Measurements from ENCODE around the gene TLE4.

TLE4 gene

GRCh38 chr9:79700607-79701360 is 129.0 kb downstream of the TLE4 start:
- H3K27ac ChIP-seq, result peak overlapping the region; percentile 86
- no peak overlapping the region for H3K4me3 ChIP-seq (ENCODE audit: low read depth in 1 of 2, low read length in 1 of 2)
- H3K4me1 ChIP-seq (ENCODE audit: control insufficient read depth in 1 of 2, insufficient read depth in 1 of 2, low read depth in 1 of 2, low read length in 1 of 2), result peaks cover 55 to 59% of the 10 kb centered on the region in 2 experiments
- no peaks in the 10 kb centered on the region for H3K9me3 ChIP-seq
- peaks cover 10% of the 10 kb centered on the region for H3K36me3 ChIP-seq
- TF ChIP-seq CTCF (IDR thresholded peaks at IDR 0.05), result no peak
- H3K27me3 ChIP-seq, result no peaks in the 10 kb centered on the region

- Histone ChIP-seq H3K4me3 (ENCODE audit: low read depth in 1 of 2, low read length in 1 of 2) (peak overlapping the region; percentile 23 to 33), H3K36me3 (peaks cover 19% of the 10 kb centered on the region), H3K9me3 (no peaks in the 10 kb centered on the region), H3K4me1 (ENCODE audit: control insufficient read depth in 1 of 2, insufficient read depth in 1 of 2, low read depth in 1 of 2, low read length in 1 of 2) (peaks cover 55 to 59% of the 10 kb centered on the region in 2 experiments), H3K27ac (peak overlapping the region; percentile 86), H3K27me3 (no peaks in the 10 kb centered on the region)
- TF ChIP-seq CTCF (IDR thresholded peaks at IDR 0.05), result no peak
Observed at GRCh38 chr9:79701651-79702050, 129.9 kb downstream of the TLE4 start.

- Histone ChIP-seq H3K9me3 (no peaks in the 10 kb centered on the region), H3K36me3 (peaks cover 58% of the 10 kb centered on the region), H3K4me3 (ENCODE audit: low read depth in 1 of 2, low read length in 1 of 2) (no peak overlapping the region), H3K4me1 (ENCODE audit: control insufficient read depth in 1 of 2, insufficient read depth in 1 of 2, low read depth in 1 of 2, low read length in 1 of 2) (peaks cover 34 to 42% of the 10 kb centered on the region in 2 experiments), H3K27ac (peak overlapping the region; percentile 86), H3K27me3 (no peaks in the 10 kb centered on the region)
- no peak for TF ChIP-seq CTCF (IDR thresholded peaks at IDR 0.05)
Observed at GRCh38 chr9:79705704-79706103, 133.9 kb downstream of the TLE4 start.

GRCh38 chr9:79706512-79706911 is 134.7 kb downstream of the TLE4 start:
- TF ChIP-seq CTCF (IDR thresholded peaks at IDR 0.05), result no peak
- Histone ChIP-seq H3K36me3 (peaks cover 66% of the 10 kb centered on the region), H3K4me1 (ENCODE audit: control insufficient read depth in 1 of 2, insufficient read depth in 1 of 2, low read depth in 1 of 2, low read length in 1 of 2) (peaks cover 26 to 35% of the 10 kb centered on the region in 2 experiments), H3K27ac (no peak overlapping the region), H3K27me3 (no peaks in the 10 kb centered on the region), H3K4me3 (ENCODE audit: low read depth in 1 of 2, low read length in 1 of 2) (no peak overlapping the region), H3K9me3 (no peaks in the 10 kb centered on the region)

GRCh38 chr9:79707589-79707988 is 135.8 kb downstream of the TLE4 start:
- H3K4me3 ChIP-seq (ENCODE audit: low read depth in 1 of 2, low read length in 1 of 2), result no peak overlapping the region
- H3K27me3 ChIP-seq, result no peaks in the 10 kb centered on the region
- no peak overlapping the region for H3K27ac ChIP-seq
- peaks cover 76% of the 10 kb centered on the region for H3K36me3 ChIP-seq
- H3K9me3 ChIP-seq, result no peaks in the 10 kb centered on the region
- no peak for TF ChIP-seq CTCF (IDR thresholded peaks at IDR 0.05)
- H3K4me1 ChIP-seq (ENCODE audit: control insufficient read depth in 1 of 2, insufficient read depth in 1 of 2, low read depth in 1 of 2, low read length in 1 of 2), result peaks cover 15 to 24% of the 10 kb centered on the region in 2 experiments
